Fibroblast of mammary gland (primary cell): ENCODE data around the gene UBE2A.

ENCODE experiments used
- DNase-seq: peaks from one replicate; pipeline ENCODE4 v3.0.0-alpha.2; 2010; ENCODE audit warnings: low read depth
- H3K4me3 ChIP-seq: 2 replicates; pipeline ENCODE4 v1.5.1; 2011; ENCODE audit warnings: low read depth, mild to moderate bottlenecking, low read length, moderate library complexity; ENCODE audit not compliant: control insufficient read depth
- TF ChIP-seq, protein P1 (sequence below): conservative IDR thresholded peaks from 2 replicates; pipeline ENCODE4 v1.5.1; 2011; ENCODE audit warnings: low read depth, low read length, inconsistent platforms; ENCODE audit not compliant: control insufficient read depth, insufficient read depth

UBE2A gene

DNA sequence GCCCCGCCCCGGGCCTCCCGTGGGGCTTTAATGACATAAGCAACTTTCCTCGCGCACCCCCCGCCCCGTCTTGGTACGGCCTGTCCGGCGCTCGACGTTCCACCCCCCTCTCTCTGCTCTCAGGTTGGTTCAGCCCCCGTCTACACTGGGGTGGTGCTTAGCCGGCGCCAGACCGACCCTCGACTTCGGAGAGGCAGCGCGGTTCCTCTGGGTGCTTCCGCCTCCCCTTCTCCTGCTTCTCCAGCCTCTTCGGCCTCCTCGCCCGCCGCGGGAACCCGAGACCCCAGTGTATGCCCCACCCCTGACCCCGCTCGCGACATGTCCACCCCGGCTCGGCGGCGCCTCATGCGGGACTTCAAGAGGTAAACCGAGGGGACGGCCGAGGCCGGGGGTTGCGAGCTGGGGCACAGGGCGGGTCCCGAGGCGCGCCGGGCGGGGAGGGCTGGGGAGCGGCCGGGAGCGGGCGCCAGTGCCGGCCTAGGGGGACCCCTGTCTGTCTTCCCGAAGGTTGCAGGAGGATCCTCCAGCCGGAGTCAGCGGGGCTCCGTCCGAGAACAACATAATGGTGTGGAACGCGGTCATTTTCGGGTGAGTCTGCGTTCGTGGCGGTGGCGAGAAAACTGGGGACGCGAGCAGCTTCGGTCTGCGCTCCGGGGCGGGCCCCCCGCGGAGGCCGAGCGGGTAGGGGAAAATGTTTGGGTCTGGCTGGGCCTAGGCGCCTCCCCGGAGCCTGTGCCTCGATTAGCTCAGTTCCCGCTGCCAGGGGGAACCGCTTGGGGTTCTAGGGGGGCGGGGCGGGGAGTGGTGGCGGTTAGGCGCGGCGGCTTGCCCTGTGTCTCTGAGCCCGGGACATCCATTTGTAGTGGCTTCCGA is at the start of gene UBE2A:
Gene UBE2A (plus strand): TSS at position 170 of the 873 bp plus-strand sequence. CDS start 149 bp downstream, at position 319.
- TF ChIP-seq, protein P1, sequence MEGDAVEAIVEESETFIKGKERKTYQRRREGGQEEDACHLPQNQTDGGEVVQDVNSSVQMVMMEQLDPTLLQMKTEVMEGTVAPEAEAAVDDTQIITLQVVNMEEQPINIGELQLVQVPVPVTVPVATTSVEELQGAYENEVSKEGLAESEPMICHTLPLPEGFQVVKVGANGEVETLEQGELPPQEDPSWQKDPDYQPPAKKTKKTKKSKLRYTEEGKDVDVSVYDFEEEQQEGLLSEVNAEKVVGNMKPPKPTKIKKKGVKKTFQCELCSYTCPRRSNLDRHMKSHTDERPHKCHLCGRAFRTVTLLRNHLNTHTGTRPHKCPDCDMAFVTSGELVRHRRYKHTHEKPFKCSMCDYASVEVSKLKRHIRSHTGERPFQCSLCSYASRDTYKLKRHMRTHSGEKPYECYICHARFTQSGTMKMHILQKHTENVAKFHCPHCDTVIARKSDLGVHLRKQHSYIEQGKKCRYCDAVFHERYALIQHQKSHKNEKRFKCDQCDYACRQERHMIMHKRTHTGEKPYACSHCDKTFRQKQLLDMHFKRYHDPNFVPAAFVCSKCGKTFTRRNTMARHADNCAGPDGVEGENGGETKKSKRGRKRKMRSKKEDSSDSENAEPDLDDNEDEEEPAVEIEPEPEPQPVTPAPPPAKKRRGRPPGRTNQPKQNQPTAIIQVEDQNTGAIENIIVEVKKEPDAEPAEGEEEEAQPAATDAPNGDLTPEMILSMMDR = no peak
- peak; percentile 85 for DNase-seq
- H3K4me3 ChIP-seq = peak within 1 kb of the TSS; percentile 65

DNA sequence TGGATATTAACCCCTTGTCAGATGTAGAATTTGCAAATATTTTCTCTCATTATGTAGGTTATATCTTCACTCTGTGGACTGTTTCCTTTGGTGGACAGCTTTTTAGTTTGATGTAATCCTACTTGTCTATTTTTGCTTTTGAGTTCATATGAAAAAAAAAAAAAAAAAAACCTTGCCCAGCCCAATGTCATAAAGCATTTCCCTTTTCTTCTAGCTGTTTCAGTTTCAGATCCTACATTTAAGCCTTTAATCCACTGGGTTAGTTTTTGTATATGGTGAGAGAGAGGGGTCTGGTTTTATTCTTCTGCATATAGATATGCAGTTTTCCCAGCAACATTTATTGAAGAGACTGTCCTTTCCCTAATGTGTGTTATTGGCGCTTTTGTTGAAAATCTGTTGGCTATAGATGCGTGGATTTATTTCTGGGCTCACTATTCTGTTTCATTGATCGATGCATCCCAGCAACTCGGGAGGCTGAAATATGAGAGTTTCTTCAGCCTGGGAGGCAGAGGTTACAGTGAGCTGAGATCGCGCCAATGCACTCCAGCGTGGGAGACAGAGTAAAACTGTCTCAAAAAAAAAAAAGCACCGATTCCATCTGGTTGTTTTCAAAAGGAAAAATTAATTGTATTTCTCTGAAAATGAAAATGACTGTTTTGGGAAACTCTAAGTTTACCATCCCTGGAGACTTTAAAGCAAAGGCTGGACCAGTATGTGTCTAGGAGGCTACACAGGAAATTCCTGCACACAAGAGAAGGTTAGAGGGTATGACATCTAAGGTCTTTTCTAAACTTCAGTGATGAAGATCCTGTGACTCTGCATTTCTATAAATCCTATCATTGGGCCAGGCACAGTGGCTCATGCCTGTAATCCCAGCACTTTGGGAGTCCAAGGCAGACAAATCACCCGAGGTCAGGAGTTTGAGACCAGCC is 44.8 kb upstream of the UBE2A start:
- no peak overlapping the region for H3K4me3 ChIP-seq
- TF ChIP-seq, protein P1 = no peak
- no peak for DNase-seq

DNA sequence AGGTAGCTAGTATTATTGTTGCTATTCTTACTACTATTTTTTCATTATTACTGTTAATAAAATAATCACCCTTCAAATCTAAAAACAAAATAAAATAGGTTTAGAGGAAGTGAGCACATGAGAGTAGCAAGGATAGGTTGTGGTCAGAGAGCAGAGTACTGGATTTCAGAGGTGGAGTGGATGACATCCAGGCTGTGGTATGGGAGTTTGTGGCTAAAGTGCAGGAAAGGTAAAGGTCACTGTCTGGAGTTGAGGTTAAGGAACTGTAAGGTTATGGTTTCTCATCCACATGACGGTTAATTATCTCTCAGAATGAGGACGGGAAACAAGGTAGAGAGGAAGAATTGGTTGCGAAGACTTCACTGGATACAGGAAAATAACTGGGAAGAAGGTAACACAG is 36.9 kb upstream of the UBE2A start:
- TF ChIP-seq, protein P1 = no peak
- no peak for DNase-seq
- no peak overlapping the region for H3K4me3 ChIP-seq

DNA sequence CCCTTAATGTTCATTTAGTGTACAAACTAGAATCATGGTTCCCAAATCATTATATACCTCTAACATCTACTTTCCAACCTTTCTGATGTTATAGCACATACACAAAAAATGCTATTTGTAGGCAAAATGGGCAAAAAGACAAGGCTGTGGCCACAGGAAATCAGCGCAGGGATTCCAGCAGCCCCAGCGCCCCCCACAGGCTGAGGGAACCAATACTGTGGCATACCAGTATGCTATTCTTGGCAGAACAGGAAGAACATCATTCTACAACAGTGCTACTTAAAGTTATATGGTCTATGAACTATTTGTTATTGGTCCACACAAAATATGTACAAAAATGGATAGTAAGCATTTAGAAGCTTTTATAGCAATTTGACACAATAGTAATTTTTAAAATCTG is 34.5 kb upstream of the UBE2A start:
- TF ChIP-seq, protein P1 = peak; percentile 2
- DNase-seq = no peak

DNA sequence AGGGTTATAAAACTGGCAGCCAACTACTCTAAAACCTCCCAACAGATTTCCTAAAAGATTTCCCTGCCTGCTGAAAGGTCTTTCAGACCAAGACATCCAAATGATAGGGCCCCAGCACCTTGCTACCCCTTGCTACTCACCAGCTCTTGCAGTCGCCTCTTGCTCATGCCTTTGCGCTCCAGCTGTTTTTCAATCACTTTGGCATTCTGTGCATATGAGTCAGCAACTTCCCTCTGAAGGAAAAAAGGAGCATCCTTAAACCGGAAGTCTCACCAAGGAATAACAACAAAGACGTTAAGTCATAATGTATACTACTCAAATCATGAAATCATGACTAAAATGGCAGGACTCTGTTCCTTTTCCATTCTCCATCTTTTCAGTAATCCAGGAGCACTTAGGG is 33.2 kb upstream of the UBE2A start:
- H3K4me3 ChIP-seq = no peak overlapping the region
- TF ChIP-seq, protein P1 = no peak
- peak; percentile 82 for DNase-seq

More for the DNA sequence above, 34.5 kb upstream of the UBE2A start:
- no peak overlapping the region for H3K4me3 ChIP-seq

DNA sequence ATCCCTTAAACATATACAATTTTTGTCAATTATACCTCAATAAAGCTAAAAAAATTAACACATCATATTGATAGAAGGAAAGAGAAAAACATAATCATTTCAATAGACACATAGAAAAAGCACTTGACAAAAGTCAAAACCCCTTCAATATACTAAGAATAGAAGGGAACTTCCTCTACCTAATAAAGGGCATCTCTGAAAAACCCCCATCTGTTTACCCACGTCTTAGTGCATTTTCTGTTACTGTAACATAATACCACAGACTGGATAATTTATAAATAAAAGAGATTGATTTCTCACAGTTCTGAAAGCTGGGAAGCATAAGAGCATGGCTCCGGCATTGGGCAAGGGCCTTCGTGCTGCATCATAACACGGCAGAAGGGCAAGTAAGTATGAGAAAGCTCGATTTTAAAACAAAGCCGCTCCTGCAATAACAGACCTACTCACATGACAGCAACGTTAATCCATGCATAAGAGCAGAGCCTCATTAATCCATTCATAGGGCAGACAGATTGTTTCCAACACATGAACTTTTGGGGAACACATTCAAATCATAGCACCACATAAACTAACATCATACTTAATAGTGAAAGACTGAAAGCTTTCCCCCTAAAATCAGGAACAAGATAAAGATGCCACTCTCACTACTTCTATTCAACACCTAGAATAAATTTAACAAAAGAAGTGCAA is 24.9 kb upstream of the UBE2A start:
- TF ChIP-seq, protein P1 = no peak
- DNase-seq = no peak
- H3K4me3 ChIP-seq = no peak overlapping the region
